HG03196 (cell line): ENCODE results near the gene NPC2.
"Not testable (repeated sequence)": the region's sequence is repeated elsewhere in the genome, so short reads cannot be mapped to it uniquely, and the experiment has no call there.

Experiments
- ATAC-seq: cut with Tn5 transposase; IDR thresholded peaks from one replicate; pipeline ENCODE4 v1.9.1; 2021; ENCODE audit not compliant: unreplicated experiment

The NPC2 gene

GRCh38 chr14:74472601-74473000 lies 20.5 kb downstream of the NPC2 start:
- ATAC-seq = no peak

- no peak for ATAC-seq
Measured at GRCh38 chr14:74469548-74470518, 23.3 kb downstream of the NPC2 start.

GRCh38 chr14:74468513-74468912 lies 24.6 kb downstream of the NPC2 start:
- ATAC-seq = no peak

GRCh38 chr14:74465335-74465734 lies 27.8 kb downstream of the NPC2 start:
- ATAC-seq = no peak

- no peak for ATAC-seq
Measured at GRCh38 chr14:74464785-74465184, 28.3 kb downstream of the NPC2 start.

- no peak for ATAC-seq
Measured at GRCh38 chr14:74463697-74464096, 29.4 kb downstream of the NPC2 start.

GRCh38 chr14:74462993-74463392 lies 30.1 kb downstream of the NPC2 start:
- no peak for ATAC-seq

GRCh38 chr14:74459976-74460375 lies 33.1 kb downstream of the NPC2 start:
- no peak for ATAC-seq

- ATAC-seq = no peak
Measured at GRCh38 chr14:74459289-74459946, 33.7 kb downstream of the NPC2 start.

GRCh38 chr14:74457565-74457895 lies 35.6 kb downstream of the NPC2 start:
- no peak for ATAC-seq

GRCh38 chr14:74456684-74457564 lies 36.2 kb downstream of the NPC2 start:
- no peak for ATAC-seq

GRCh38 chr14:74454397-74454796 lies 38.7 kb downstream of the NPC2 start:
- not testable (repeated sequence) for ATAC-seq

GRCh38 chr14:74444866-74445265 lies 48.2 kb downstream of the NPC2 start:
- no peak for ATAC-seq

GRCh38 chr14:74442757-74443156 lies 50.3 kb downstream of the NPC2 start:
- no peak for ATAC-seq

- ATAC-seq = no peak
Measured at GRCh38 chr14:74441113-74441512, 52.0 kb downstream of the NPC2 start.

- ATAC-seq = no peak
Measured at GRCh38 chr14:74438351-74438915, 54.7 kb downstream of the NPC2 start.

- ATAC-seq = no peak
Measured at GRCh38 chr14:74437496-74438053, 55.5 kb downstream of the NPC2 start.

GRCh38 chr14:74434294-74434693 lies 58.8 kb downstream of the NPC2 start:
- ATAC-seq = no peak

GRCh38 chr14:74429991-74430390 lies 63.1 kb downstream of the NPC2 start:
- no peak for ATAC-seq
